ENCODE measurements around the gene CDADC1. TPM values are rescaled to one million over a fixed set of nuclear protein-coding genes. Genes with fewer than 3 reads are reported as not detected.
"Not testable (repeated sequence)": the region's sequence is repeated elsewhere in the genome, so short reads cannot be mapped to it uniquely, and the experiment has no call there.

CDADC1 gene
- total and polyA plus RNA-seq, 10 of the 15 experiments (the other 5 are each of a cell fraction or from before 2014, with no cell fraction given) = 2.6 to 7.3 (median 5.2) TPM

GRCh38 chr13:49292742-49293486 lies 45.2 kb downstream of the CDADC1 start (continued):
- no peak for TF ChIP-seq SIX5 (IDR thresholded peaks at IDR 0.05; ENCODE audit: low read depth, low read length, severe bottlenecking)
- TF ChIP-seq TCF3 (IDR thresholded peaks at IDR 0.05; ENCODE audit: borderline replicate concordance, insufficient read depth, low read depth, low read length) = no peak

- intact Hi-C loops (cut with micrococcal nuclease; ENCODE audit: unreplicated experiment); BruUV-seq (replicated peaks); H3K79me2 ChIP-seq (ENCODE audit: control insufficient read depth, insufficient read depth, low read length); in situ Hi-C loops (cut with MboI); H2AFZ ChIP-seq (ENCODE audit: control insufficient read depth, low read depth, low read length); H3K4me3 ChIP-seq; H3K27me3 ChIP-seq (replicated peaks in 1 of 2; ENCODE audit: control insufficient read depth in 2 of 2, insufficient read depth in 2 of 2, low read length in 1 of 2); H3K27ac ChIP-seq (ENCODE audit: control insufficient read depth, insufficient read depth); H3K9ac ChIP-seq (ENCODE audit: control insufficient read depth, insufficient read depth, low read length); H4K20me1 ChIP-seq (ENCODE audit: control insufficient read depth, insufficient read depth); H3K9me3 ChIP-seq (replicated peaks; ENCODE audit: control insufficient read depth, insufficient read depth, low read length); H3K4me1 ChIP-seq (ENCODE audit: control insufficient read depth, insufficient read depth, low read length); DNase-seq (ENCODE audit: low read depth, low spot score); H3K36me3 ChIP-seq (ENCODE audit: control insufficient read depth in 2 of 2, insufficient read depth in 2 of 2, low read length in 1 of 2); ATAC-seq; H3K4me2 ChIP-seq (ENCODE audit: control insufficient read depth, insufficient read depth); FAIRE-seq: not testable (repeated sequence)
- SMC1A ChIA-PET (ENCODE audit: uncharacterized antibody, unreplicated experiment) = interaction anchor here (0.8 kb wide), 1 partner anchor 309 kb away, joined by 3 read pairs; no protein-coding TSS in a partner anchor
- CTCF ChIA-PET = interaction anchor here (0.9 to 2.2 kb wide), 6 partner anchors 11 to 313 kb away, joined by 3 to 7 read pairs (median 4); no protein-coding TSS in a partner anchor
- WGBS (ENCODE audit: insufficient coverage, insufficient replicate concordance, low lambda C conversion rate, missing lambda C conversion rate) = 81% methylated on average over 6 of the region's 6 CpGs
- POLR2A ChIA-PET = interaction anchor here (0.6 to 1.0 kb wide), 2 partner anchors 242 to 296 kb away, joined by 3 to 4 read pairs; no protein-coding TSS in a partner anchor
- RAD21 ChIA-PET (ENCODE audit: unreplicated experiment) = interaction anchor here (1.3 kb wide), 1 partner anchor 196 kb away, joined by 3 read pairs; no protein-coding TSS in a partner anchor
Measured at GRCh38 chr13:49294723-49295122, 47.0 kb downstream of the CDADC1 start.

GRCh38 chr13:49295244-49295643 lies 47.5 kb downstream of the CDADC1 start:
- no peak for DNase-seq (ENCODE audit: low read depth, low spot score)
- Histone ChIP-seq H3K4me3 (no peak overlapping the region), H3K79me2 (ENCODE audit: control insufficient read depth, insufficient read depth, low read length) (no peaks in the 10 kb centered on the region), H2AFZ (ENCODE audit: control insufficient read depth, low read depth, low read length) (no peak overlapping the region), H3K36me3 (ENCODE audit: control insufficient read depth in 2 of 2, insufficient read depth in 2 of 2, low read length in 1 of 2) (no peaks in the 10 kb centered on the region), H3K4me2 (ENCODE audit: control insufficient read depth, insufficient read depth) (no peak overlapping the region), H3K9me3 (replicated peaks; ENCODE audit: control insufficient read depth, insufficient read depth, low read length) (no peaks in the 10 kb centered on the region), H3K4me1 (ENCODE audit: control insufficient read depth, insufficient read depth, low read length) (no peaks in the 10 kb centered on the region), H3K27me3 (replicated peaks in 1 of 2; ENCODE audit: control insufficient read depth in 2 of 2, insufficient read depth in 2 of 2, low read length in 1 of 2) (no peaks in the 10 kb centered on the region), H3K9ac (ENCODE audit: control insufficient read depth, insufficient read depth, low read length) (no peak overlapping the region), H3K27ac (ENCODE audit: control insufficient read depth, insufficient read depth) (no peak overlapping the region), H4K20me1 (ENCODE audit: control insufficient read depth, insufficient read depth) (no peaks in the 10 kb centered on the region)
- SMC1A ChIA-PET (ENCODE audit: uncharacterized antibody, unreplicated experiment) = no interaction called here
- ATAC-seq = no peak
- 84% methylated on average over 6 of the region's 6 CpGs for WGBS (ENCODE audit: insufficient coverage, insufficient replicate concordance, low lambda C conversion rate, missing lambda C conversion rate)
- no TSS peak for BruUV-seq (replicated peaks)
- FAIRE-seq = no peak
- POLR2A ChIA-PET = no interaction called here
- intact Hi-C loops (cut with micrococcal nuclease; ENCODE audit: unreplicated experiment) = no loop called here
- RAD21 ChIA-PET (ENCODE audit: unreplicated experiment) = interaction anchor here (1.3 kb wide), 1 partner anchor 196 kb away, joined by 3 read pairs; no protein-coding TSS in a partner anchor
- CTCF ChIA-PET = interaction anchor here (0.9 to 2.2 kb wide), 6 partner anchors 10 to 312 kb away, joined by 3 to 7 read pairs (median 4); no protein-coding TSS in a partner anchor
- in situ Hi-C loops (cut with MboI) = no loop called here
- TF ChIP-seq MTA2 (IDR thresholded peaks at IDR 0.05; ENCODE audit: low read depth) (no peak), TCF12 (IDR thresholded peaks at IDR 0.05; ENCODE audit: low read depth, low read length) (no peak), ZBTB40 (IDR thresholded peaks at IDR 0.05; ENCODE audit: borderline replicate concordance) (no peak), MLLT1 (IDR thresholded peaks at IDR 0.05) (no peak), SPI1 (IDR thresholded peaks at IDR 0.05; ENCODE audit: borderline replicate concordance, insufficient read depth, low read depth, low read length) (no peak), CBX5 (IDR thresholded peaks at IDR 0.05; ENCODE audit: low read depth) (no peak)

Data from GM12878 (cell line).